ENCODE data around the gene LRRC32. TPM values are rescaled to one million over a fixed set of nuclear protein-coding genes. Genes with fewer than 3 reads are reported as not detected.

LRRC32 gene
- total RNA-seq, 2 experiments from 2014 or later = 0.82 to 0.87 TPM

DNA sequence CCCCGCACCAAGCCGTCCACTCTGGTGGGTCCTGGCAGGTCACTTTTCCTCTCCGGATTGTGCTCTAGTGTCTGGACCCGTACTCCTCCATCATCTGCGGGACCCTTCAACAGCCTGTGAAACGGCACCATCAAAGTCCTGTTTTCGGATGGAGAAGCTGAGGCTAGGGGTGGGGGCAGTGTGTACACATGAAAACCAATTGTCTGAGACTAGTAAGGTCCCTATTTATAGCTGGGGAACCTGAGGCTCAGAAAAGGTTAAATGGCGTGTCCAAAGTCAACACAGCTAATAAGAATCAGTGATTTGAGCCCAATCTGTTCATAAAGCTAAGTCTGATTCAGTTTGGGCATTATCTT lies 668 bp upstream of the LRRC32 start:
- ChIA-PET POLR2A (no interaction called here), CTCF (interaction anchor here (1.7 to 3.4 kb wide), 3 partner anchors 9 to 463 kb away, joined by 4 to 20 read pairs (median 5); no protein-coding TSS in a partner anchor)
- DNase-seq = no peak
- Mint-ChIP-seq H3K4me3 (no peak overlapping the region), H3K9me3 (no peaks in the 10 kb centered on the region), H3K36me3 (ENCODE audit: low read depth) (no peaks in the 10 kb centered on the region), H3K4me1 (peaks cover 20% of the 10 kb centered on the region), H3K27ac (no peak overlapping the region), H3K27me3 (peaks cover 29% of the 10 kb centered on the region)

DNA sequence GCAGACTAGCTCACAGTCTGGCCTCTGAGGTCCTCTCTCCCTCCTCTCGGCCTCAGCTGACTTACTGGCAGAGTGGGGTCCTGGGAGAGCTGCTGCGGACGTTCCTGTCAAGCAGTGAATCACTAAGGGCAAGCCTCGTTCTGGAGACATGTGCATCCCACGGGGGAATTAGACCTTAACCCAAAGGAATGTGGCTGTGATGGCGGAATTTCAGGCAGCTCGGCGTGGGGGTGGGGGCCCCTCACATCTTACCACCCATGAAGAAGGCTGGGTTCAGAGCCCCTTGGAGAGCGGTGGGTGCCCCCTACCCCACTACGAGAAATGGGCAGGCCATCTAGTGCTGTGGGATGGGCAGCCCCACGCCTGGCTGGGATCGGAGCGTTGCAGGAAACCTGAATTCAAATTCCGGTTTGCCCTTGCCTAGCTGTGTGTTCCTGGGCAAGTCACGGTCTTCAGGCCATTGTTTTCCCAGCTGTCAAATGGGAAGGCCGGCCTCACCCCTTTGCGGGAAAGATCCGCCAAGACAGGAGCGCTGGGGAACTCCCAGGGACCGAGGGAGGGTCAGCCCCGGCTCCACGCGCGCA lies 554 bp downstream of the LRRC32 start:
- Mint-ChIP-seq H3K36me3 (ENCODE audit: low read depth) (no peaks in the 10 kb centered on the region), H3K4me3 (peak overlapping the region; percentile 43), H3K27ac (no peak overlapping the region), H3K9me3 (no peaks in the 10 kb centered on the region), H3K27me3 (peaks cover 29% of the 10 kb centered on the region), H3K4me1 (peaks cover 27% of the 10 kb centered on the region)
- CTCF ChIA-PET = interaction anchor here (0.6 to 2.1 kb wide), 3 partner anchors 10 to 462 kb away, joined by 3 to 5 read pairs (median 4); no protein-coding TSS in a partner anchor
- POLR2A ChIA-PET = no interaction called here
- DNase-seq = no peak

DNA sequence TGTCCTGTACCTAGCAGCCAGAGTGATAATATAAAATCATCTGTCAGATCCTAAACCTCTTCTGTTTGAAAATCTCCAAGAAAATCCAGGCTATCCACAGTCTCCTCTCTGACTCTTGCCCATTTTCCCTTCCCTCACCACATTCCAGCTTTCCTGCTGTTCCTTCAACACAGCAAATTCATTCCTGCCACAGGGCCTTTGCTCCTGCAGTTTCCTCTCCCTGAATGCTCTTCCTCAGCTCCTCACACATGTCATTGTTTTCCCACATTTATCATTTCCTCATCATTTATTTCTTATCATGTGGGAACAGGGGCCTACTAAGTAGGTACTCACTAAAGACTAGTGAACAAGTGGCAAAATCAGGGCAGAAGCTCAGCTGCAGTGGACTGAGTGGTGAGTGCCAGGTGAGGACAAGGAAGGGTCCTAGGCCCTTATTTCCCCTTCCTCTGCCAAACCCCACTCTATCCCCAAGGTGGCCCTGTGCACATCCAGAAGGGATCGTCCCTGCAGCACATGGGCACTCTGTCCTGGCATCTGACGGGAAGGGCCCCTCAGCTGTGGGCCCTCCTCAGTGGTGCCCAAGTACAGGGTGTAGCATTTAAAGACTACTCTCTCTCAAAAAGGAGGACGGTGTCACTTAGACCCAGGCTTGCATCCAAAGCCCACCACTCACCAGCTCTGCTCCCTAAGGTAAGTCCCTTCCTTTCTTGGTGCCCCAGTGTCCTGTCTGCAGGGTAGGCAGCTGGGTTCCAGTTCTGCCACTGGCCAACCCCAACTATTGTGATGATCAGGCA lies 2.0 kb downstream of the LRRC32 start:
- peaks cover 29% of the 10 kb centered on the region for H3K27me3 Mint-ChIP-seq
- POLR2A ChIA-PET = no interaction called here
- CTCF ChIA-PET = interaction anchor here (1.6 kb wide), 1 partner anchor 13 kb away, joined by 3 read pairs; no protein-coding TSS in a partner anchor
- H3K4me1 Mint-ChIP-seq = peaks cover 38% of the 10 kb centered on the region
- DNase-seq = no peak
- H3K9me3 Mint-ChIP-seq = no peaks in the 10 kb centered on the region
- no peak overlapping the region for H3K27ac Mint-ChIP-seq
- H3K4me3 Mint-ChIP-seq = no peak overlapping the region
- H3K36me3 Mint-ChIP-seq (ENCODE audit: low read depth) = no peaks in the 10 kb centered on the region

DNA sequence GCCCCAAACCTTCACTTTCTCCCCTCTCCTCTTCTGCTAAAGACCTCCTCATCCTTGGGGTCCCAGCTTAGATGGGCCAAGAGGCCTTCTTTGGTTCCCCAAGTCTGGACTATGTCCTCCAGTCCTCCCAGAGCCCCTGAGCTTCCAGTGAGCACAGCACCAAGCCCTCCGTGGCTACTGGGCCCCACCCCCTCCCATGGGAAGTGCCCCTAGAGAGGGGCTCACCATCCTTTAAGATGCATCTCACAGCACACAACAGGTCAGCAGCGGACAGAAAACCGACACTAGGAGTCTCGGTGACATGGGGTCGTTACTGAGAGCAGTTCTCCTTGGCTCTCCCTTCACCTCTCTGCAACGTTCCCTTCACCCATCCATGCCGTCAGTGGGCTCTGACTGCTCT lies 2.7 kb downstream of the LRRC32 start:
- DNase-seq = no peak
- ChIA-PET CTCF (interaction anchor here (1.6 kb wide), 1 partner anchor 14 kb away, joined by 3 read pairs; no protein-coding TSS in a partner anchor), POLR2A (no interaction called here)
- Mint-ChIP-seq H3K27me3 (peaks cover 29% of the 10 kb centered on the region), H3K9me3 (no peaks in the 10 kb centered on the region), H3K27ac (no peak overlapping the region), H3K4me3 (no peak overlapping the region), H3K36me3 (ENCODE audit: low read depth) (no peaks in the 10 kb centered on the region), H3K4me1 (peaks cover 31% of the 10 kb centered on the region)

DNA sequence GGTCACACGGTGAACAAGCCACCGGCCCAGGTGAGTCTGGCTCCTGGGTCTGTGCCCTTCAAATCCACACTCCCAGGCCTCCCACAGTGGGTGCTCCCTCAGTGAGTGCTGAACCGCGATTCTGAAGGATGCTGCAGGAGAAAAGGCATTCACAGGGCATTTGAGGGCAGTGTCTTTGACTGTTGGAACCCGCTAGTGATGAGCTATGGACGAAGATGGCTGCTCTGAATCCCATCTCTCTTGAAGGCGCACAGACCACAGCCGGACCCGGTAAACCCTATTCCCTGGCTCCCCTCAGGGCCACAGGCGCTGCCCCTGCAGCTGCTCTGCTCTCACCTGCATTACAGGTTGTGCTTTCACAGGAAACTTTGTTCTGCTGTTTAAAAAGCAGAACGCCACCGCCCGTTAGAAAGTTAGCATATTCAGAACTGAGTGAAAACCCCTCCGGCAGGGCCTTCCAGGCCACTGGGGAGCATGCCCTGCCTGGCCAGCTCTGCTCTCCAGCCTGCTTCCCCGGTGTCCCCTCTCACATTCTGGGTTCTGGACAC lies 3.2 kb downstream of the LRRC32 start:
- H3K4me3 Mint-ChIP-seq = no peak overlapping the region
- peaks cover 29% of the 10 kb centered on the region for H3K27me3 Mint-ChIP-seq
- H3K27ac Mint-ChIP-seq = no peak overlapping the region
- no peak for DNase-seq
- ChIA-PET POLR2A (no interaction called here), CTCF (interaction anchor here (1.6 kb wide), 1 partner anchor 14 kb away, joined by 3 read pairs; no protein-coding TSS in a partner anchor)
- no peaks in the 10 kb centered on the region for H3K36me3 Mint-ChIP-seq (ENCODE audit: low read depth)
- no peaks in the 10 kb centered on the region for H3K9me3 Mint-ChIP-seq
- peaks cover 29% of the 10 kb centered on the region for H3K4me1 Mint-ChIP-seq

DNA sequence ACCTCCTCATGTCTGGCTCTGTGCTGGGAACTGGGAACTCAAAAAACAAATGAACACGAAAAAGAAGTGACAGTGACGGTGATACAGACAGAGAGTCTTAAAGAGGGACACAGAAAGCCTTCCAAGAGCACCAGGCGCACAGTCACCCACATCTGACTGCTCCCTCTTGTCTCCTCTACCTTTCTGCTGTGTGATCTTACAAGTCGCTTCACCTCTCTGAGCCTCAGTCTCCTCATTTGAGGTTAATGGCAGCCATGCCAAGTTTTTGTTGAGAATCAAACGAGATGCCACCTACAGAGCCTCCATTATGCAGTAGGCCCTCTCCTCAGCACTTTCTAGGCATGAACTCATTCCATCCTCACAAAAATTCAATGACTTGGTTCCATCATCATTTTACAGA lies 3.7 kb downstream of the LRRC32 start:
- no peak overlapping the region for H3K27ac Mint-ChIP-seq
- ChIA-PET CTCF (interaction anchor here (1.6 kb wide), 1 partner anchor 15 kb away, joined by 3 read pairs; no protein-coding TSS in a partner anchor), POLR2A (no interaction called here)

DNA sequence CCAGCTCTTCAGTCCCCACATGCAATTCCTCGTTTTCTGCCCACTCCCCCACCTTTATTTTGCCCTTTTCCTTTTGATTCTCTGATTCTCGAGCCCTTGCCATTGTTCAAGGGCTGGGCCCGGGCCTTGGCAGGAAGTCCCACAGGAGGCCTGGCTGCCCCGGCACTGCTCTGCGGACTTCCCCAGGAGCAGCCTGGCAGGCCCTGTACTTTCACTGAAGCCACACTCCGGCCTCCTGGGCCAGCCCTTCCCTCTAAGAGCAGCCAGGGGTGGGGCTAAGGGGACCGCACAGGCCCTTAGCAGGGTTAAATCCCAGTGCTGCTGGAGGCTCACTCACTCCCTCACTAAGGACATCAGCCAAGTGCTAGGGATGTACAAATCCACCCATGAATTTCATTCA lies 4.1 kb downstream of the LRRC32 start:
- Mint-ChIP-seq H3K9me3 (no peaks in the 10 kb centered on the region), H3K4me3 (no peak overlapping the region), H3K27ac (no peak overlapping the region), H3K27me3 (peaks cover 25% of the 10 kb centered on the region), H3K36me3 (ENCODE audit: low read depth) (no peaks in the 10 kb centered on the region), H3K4me1 (peaks cover 26% of the 10 kb centered on the region)
- CTCF ChIA-PET = no interaction called here
- POLR2A ChIA-PET = no interaction called here
- DNase-seq = no peak

More for the DNA sequence above, 3.7 kb downstream of the LRRC32 start:
- DNase-seq = no peak
- Mint-ChIP-seq H3K36me3 (ENCODE audit: low read depth) (no peaks in the 10 kb centered on the region), H3K4me1 (peaks cover 29% of the 10 kb centered on the region), H3K9me3 (no peaks in the 10 kb centered on the region), H3K27me3 (peaks cover 29% of the 10 kb centered on the region), H3K4me3 (no peak overlapping the region)

DNA sequence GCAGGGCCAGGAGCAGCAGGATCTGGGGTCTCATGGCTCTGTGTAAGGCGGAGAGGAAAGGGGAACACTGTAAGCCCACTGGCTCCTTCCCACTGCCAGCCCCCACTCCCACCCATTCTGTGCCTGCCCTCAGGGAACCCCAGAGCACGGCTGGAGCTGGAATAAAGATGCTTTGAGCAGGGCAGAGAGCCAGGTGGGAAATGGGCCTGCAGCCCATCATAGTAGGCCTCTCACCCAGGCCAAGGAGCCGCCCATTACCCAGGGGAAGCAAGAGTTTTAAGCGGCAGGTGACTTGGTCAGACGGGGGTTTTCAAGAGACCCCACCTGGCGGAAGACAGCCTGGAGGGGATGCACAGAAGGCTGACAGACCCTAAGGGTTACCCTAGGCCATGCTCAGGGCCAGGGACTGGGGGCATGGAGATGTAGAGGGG lies 4.6 kb downstream of the LRRC32 start:
- DNase-seq = no peak
- Mint-ChIP-seq H3K4me1 (peaks cover 23% of the 10 kb centered on the region), H3K9me3 (no peaks in the 10 kb centered on the region), H3K27ac (no peak overlapping the region), H3K27me3 (peaks cover 21% of the 10 kb centered on the region), H3K36me3 (ENCODE audit: low read depth) (no peaks in the 10 kb centered on the region), H3K4me3 (no peak overlapping the region)
- ChIA-PET CTCF (no interaction called here), POLR2A (no interaction called here)

DNA sequence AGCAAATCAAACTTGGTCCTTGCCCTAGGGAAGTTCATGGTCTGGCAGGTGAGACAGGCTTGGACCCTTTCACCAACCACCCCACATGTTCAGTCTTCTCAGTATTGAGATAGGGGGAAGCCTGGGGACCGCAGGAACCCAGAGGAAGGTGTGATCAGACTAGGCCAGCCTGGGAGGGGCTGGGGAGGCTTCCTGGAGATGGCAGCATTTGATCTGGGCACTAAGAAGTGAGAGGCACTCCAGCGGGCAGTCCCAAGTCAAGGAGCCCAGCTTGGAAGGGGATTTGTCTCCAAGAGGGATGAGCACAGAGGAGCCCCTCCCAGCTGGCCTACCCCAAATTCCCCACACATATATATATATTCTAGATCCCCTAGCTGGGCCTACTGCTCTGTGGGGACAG lies 5.4 kb downstream of the LRRC32 start:
- no peak for DNase-seq
- ChIA-PET POLR2A (no interaction called here), CTCF (interaction anchor here (1.6 kb wide), 1 partner anchor 9 kb away, joined by 5 read pairs; no protein-coding TSS in a partner anchor)
- Mint-ChIP-seq H3K36me3 (ENCODE audit: low read depth) (no peaks in the 10 kb centered on the region), H3K4me1 (peaks cover 23% of the 10 kb centered on the region), H3K27ac (peak overlapping the region; percentile 73), H3K4me3 (no peak overlapping the region), H3K27me3 (peaks cover 21% of the 10 kb centered on the region), H3K9me3 (no peaks in the 10 kb centered on the region)

DNA sequence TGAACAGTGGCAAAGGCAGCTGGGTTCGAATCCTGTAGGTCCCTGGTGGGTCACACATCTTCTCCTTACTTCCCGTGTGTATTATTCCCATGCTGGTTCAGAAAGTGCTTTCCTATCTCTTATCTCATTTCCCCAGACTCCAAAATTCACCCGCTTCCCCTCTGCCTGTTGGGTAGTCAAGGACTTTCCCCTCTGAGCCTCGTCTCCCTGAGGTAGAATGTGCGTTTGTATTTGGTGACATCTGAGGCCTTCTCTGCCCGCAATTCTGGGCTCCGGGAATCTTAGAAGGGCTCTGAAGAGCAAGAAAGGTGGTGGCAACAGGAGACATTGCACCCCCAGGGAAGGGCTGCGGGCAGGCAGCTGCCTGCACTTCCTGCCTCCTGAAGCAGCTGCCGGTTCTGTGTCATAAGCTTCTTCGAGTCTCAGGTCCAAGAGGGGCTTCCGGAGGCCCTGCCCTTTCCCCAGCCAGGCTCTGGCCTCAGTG lies 5.9 kb downstream of the LRRC32 start:
- CTCF ChIA-PET = interaction anchor here (1.6 kb wide), 1 partner anchor 10 kb away, joined by 5 read pairs; no protein-coding TSS in a partner anchor
- POLR2A ChIA-PET = no interaction called here
- peaks cover 18% of the 10 kb centered on the region for H3K4me1 Mint-ChIP-seq
- H3K4me3 Mint-ChIP-seq = no peak overlapping the region
- peaks cover 15% of the 10 kb centered on the region for H3K27me3 Mint-ChIP-seq
- peak overlapping the region; percentile 73 for H3K27ac Mint-ChIP-seq
- DNase-seq = peak; percentile 33
- H3K9me3 Mint-ChIP-seq = no peaks in the 10 kb centered on the region
- H3K36me3 Mint-ChIP-seq (ENCODE audit: low read depth) = no peaks in the 10 kb centered on the region

DNA sequence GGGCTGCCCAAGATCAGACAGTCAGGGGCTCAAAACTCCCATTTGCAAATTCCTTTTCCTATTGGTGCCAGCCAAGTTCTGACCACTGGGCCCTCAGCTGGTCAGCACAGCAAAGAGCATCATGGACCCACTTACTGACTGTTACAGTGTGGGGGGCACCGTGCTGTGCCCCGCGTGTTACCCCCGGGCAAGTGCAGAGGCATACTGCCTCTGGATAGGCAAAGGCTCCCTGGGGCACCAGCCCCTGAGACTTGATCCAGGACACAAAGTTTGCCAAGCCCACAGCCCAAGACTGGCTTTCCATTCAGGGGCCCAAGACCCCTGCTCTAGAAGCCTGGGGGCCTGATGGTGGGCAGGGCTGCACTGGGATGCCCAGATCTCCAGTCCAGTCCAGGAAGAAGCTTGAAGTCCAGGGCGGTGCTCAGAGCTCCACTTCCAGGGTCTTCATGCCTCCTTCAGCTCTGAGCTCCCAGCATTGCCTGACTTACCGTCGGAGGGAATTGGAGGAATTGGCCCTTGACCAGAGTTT lies 6.6 kb downstream of the LRRC32 start:
- H3K27me3 Mint-ChIP-seq = peaks cover 9% of the 10 kb centered on the region
- no peak overlapping the region for H3K27ac Mint-ChIP-seq
- POLR2A ChIA-PET = no interaction called here
- H3K36me3 Mint-ChIP-seq (ENCODE audit: low read depth) = no peaks in the 10 kb centered on the region
- H3K4me3 Mint-ChIP-seq = no peak overlapping the region
- H3K4me1 Mint-ChIP-seq = peaks cover 18% of the 10 kb centered on the region
- no peaks in the 10 kb centered on the region for H3K9me3 Mint-ChIP-seq
- no peak for DNase-seq
- CTCF ChIA-PET = interaction anchor here (1.6 kb wide), 1 partner anchor 10 kb away, joined by 5 read pairs; no protein-coding TSS in a partner anchor

DNA sequence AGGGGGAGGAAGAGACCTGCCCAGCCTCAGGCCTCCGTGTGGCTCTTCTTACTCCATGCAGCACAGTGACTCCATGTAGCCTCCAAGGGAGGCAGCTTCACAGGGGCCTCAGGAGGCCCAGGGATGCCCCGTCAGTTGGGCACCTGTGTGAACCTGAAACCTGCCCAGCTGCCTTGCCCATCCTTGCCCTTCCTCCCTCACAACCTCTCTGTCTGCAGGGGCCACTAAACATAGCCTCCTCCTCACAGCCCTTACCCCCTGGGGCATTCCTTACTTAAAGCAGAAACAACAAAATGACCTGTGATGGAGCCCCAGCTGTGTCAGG lies 7.1 kb downstream of the LRRC32 start:
- ChIA-PET CTCF (no interaction called here), POLR2A (no interaction called here)
- DNase-seq = no peak
- H3K36me3 Mint-ChIP-seq (ENCODE audit: low read depth) = no peaks in the 10 kb centered on the region
- peaks cover 7% of the 10 kb centered on the region for H3K27me3 Mint-ChIP-seq
- peak overlapping the region; percentile 48 for H3K27ac Mint-ChIP-seq
- no peak overlapping the region for H3K4me3 Mint-ChIP-seq
- peaks cover 18% of the 10 kb centered on the region for H3K4me1 Mint-ChIP-seq
- no peaks in the 10 kb centered on the region for H3K9me3 Mint-ChIP-seq

All from activated CD4-positive, alpha-beta T cell treated with anti-CD3 and anti-CD28 coated beads, Interleukin-2, amount 10 ng/mL, durations not matched to agents 7 days and 5 days (primary cell).